ENCODE results near the gene AMH.

DNA sequence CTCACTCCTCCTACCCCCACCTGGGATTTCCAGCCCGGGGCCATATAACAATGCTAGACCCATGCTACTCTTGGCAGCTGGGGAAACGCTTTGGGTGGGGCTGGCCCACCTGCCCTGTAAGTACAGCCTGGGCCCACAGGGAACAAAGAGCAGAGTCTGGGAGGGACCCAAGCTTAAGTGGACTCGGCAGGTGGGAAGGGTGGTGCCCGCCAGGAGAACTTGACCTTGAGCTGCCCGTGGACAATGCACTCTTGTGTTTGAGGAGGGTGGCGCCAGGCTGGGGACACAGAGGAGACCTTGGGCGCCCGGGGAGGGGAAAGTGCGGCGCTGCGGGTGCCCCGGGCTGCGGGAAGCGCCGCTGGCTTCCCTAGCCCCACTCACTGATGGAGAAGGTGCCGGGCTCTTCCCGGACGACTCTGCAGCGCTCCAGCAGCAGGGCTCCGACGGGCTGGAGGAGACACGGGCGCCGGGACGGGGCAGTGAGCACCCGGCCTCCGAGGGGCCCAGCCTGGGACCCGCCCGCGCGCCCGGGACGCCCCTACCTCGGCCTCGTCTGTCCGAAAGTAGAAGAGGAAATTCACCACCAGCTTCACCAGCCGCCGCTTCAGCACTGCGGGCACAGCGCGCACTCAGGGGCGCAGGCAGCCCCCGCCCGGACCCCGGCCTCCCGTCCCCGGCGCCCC, 13.6 kb upstream of the AMH start:
- TF ChIP-seq, protein P1, sequence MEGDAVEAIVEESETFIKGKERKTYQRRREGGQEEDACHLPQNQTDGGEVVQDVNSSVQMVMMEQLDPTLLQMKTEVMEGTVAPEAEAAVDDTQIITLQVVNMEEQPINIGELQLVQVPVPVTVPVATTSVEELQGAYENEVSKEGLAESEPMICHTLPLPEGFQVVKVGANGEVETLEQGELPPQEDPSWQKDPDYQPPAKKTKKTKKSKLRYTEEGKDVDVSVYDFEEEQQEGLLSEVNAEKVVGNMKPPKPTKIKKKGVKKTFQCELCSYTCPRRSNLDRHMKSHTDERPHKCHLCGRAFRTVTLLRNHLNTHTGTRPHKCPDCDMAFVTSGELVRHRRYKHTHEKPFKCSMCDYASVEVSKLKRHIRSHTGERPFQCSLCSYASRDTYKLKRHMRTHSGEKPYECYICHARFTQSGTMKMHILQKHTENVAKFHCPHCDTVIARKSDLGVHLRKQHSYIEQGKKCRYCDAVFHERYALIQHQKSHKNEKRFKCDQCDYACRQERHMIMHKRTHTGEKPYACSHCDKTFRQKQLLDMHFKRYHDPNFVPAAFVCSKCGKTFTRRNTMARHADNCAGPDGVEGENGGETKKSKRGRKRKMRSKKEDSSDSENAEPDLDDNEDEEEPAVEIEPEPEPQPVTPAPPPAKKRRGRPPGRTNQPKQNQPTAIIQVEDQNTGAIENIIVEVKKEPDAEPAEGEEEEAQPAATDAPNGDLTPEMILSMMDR (IDR thresholded peaks at IDR 0.05): no peak
- TF ChIP-seq POLR2A (IDR thresholded peaks at IDR 0.05): no peak
